ENCODE results near the gene CITED4. TPM values are rescaled to one million over a fixed set of nuclear protein-coding genes. Genes with fewer than 3 reads are reported as not detected.

CITED4 gene
- total RNA-seq, 1 donor from 2014 or later = 26.0 TPM

GRCh38 chr1:40847023-40847745 is 15.0 kb downstream of the CITED4 start:
- DNase-seq (ENCODE audit: extremely low spot score, unreplicated experiment) = no peak
- Mint-ChIP-seq H3K36me3 (ENCODE audit: unreplicated experiment) (peaks cover 3% of the 10 kb centered on the region), H3K4me1 (ENCODE audit: unreplicated experiment) (peaks cover 3% of the 10 kb centered on the region)

GRCh38 chr1:40845895-40846294 is 16.3 kb downstream of the CITED4 start:
- no peak for DNase-seq (ENCODE audit: extremely low spot score, unreplicated experiment)
- H3K4me3 Mint-ChIP-seq (ENCODE audit: unreplicated experiment) = no peak overlapping the region
- peaks cover 3% of the 10 kb centered on the region for H3K36me3 Mint-ChIP-seq (ENCODE audit: unreplicated experiment)
- no peaks in the 10 kb centered on the region for H3K27me3 Mint-ChIP-seq (ENCODE audit: unreplicated experiment)
- H3K9me3 Mint-ChIP-seq (ENCODE audit: unreplicated experiment) = peaks cover 6% of the 10 kb centered on the region
- H3K4me1 Mint-ChIP-seq (ENCODE audit: unreplicated experiment) = peaks cover 3% of the 10 kb centered on the region
- no peak overlapping the region for H3K27ac Mint-ChIP-seq (ENCODE audit: unreplicated experiment)
- no peak for TF ChIP-seq CTCF (IDR thresholded peaks at IDR 0.05)

More at GRCh38 chr1:40847023-40847745, 15.0 kb downstream of the CITED4 start:
- H3K4me3 Mint-ChIP-seq (ENCODE audit: unreplicated experiment) = no peak overlapping the region
- no peak for TF ChIP-seq CTCF (IDR thresholded peaks at IDR 0.05)
- H3K27me3 Mint-ChIP-seq (ENCODE audit: unreplicated experiment) = no peaks in the 10 kb centered on the region
- peaks cover 6% of the 10 kb centered on the region for H3K9me3 Mint-ChIP-seq (ENCODE audit: unreplicated experiment)
- no peak overlapping the region for H3K27ac Mint-ChIP-seq (ENCODE audit: unreplicated experiment)

DNA sequence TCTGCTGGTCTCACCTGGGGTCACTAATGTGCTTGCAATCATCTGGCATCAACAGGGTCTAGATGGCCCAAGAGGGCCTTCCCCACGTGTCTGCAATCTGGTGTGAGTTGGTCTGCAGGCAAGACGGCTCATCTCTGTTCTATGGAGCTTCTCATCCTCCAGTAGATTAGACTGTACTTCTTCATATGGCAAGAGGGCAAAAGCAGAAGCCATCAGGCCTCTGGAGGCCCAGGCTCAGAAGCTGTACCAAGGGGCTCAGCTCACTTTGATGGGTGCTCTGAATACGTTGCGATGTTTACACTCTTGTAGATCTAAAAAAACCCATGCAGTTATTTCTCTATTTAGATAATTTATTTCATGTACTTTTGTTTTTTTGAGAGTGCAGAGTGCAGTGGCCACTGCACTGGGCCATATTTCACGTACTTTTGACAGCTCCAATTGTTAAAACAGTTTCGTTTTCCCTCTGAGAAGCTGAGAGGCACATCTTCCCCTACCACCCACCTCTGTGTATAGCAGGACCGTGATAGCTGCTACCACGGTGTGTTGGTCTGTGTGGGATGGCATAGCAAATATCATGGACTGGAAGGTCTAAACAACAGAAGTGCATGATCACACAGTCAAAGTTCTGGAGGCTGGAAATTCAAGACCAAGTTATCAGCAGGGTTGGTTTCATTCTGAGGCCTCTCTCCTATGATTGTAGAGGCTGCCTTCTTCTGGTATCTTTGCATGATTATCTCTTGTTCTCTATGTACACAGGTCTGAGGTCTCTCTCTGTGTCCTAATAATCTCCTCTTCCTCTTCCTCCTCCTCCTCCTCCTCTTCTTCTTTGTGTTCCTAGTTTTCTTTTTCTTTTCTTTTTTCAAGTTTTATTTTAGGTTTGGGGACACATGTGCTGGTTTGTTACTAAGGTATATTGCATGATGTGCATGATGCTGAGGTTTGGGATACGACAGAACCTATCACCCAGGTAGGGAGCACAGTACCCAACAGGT is 17.0 kb downstream of the CITED4 start:
- no peak overlapping the region for H3K27ac Mint-ChIP-seq (ENCODE audit: unreplicated experiment)
- no peak for TF ChIP-seq CTCF (IDR thresholded peaks at IDR 0.05)
- H3K36me3 Mint-ChIP-seq (ENCODE audit: unreplicated experiment) = peaks cover 3% of the 10 kb centered on the region
- H3K4me3 Mint-ChIP-seq (ENCODE audit: unreplicated experiment) = no peak overlapping the region
- no peak for DNase-seq (ENCODE audit: extremely low spot score, unreplicated experiment)
- no peaks in the 10 kb centered on the region for H3K27me3 Mint-ChIP-seq (ENCODE audit: unreplicated experiment)
- H3K4me1 Mint-ChIP-seq (ENCODE audit: unreplicated experiment) = peaks cover 3% of the 10 kb centered on the region
- H3K9me3 Mint-ChIP-seq (ENCODE audit: unreplicated experiment) = peaks cover 6% of the 10 kb centered on the region

DNA sequence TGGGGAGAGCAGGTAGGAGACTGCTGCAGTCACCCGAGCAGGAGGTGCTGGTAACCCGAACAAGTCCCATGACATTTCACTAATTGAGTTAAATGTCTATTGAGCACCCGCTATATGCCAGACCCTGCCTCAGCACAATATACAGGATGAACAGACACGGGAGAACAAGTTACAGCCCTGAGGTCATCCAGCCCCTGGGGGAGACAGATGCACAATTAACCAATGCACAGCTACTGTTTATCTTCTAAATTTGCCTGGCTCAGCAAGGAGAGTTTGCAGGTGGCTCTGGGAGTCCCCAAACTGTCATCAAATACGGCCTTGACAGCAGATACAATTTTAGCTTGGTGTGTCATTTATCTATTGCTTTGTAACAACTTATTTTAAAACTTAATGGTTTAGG is 18.1 kb downstream of the CITED4 start:
- Mint-ChIP-seq H3K27ac (ENCODE audit: unreplicated experiment) (no peak overlapping the region), H3K36me3 (ENCODE audit: unreplicated experiment) (peaks cover 3% of the 10 kb centered on the region), H3K4me3 (ENCODE audit: unreplicated experiment) (no peak overlapping the region), H3K27me3 (ENCODE audit: unreplicated experiment) (no peaks in the 10 kb centered on the region), H3K9me3 (ENCODE audit: unreplicated experiment) (peaks cover 6% of the 10 kb centered on the region), H3K4me1 (ENCODE audit: unreplicated experiment) (peaks cover 1% of the 10 kb centered on the region)
- no peak for TF ChIP-seq CTCF (IDR thresholded peaks at IDR 0.05)
- DNase-seq (ENCODE audit: extremely low spot score, unreplicated experiment) = no peak

- TF ChIP-seq CTCF (IDR thresholded peaks at IDR 0.05) = no peak
- H3K27ac Mint-ChIP-seq (ENCODE audit: unreplicated experiment) = no peak overlapping the region
- H3K9me3 Mint-ChIP-seq (ENCODE audit: unreplicated experiment) = peaks cover 6% of the 10 kb centered on the region
- peaks cover 3% of the 10 kb centered on the region for H3K36me3 Mint-ChIP-seq (ENCODE audit: unreplicated experiment)
- no peak for DNase-seq (ENCODE audit: extremely low spot score, unreplicated experiment)
- no peak overlapping the region for H3K4me3 Mint-ChIP-seq (ENCODE audit: unreplicated experiment)
- no peaks in the 10 kb centered on the region for H3K4me1 Mint-ChIP-seq (ENCODE audit: unreplicated experiment)
- H3K27me3 Mint-ChIP-seq (ENCODE audit: unreplicated experiment) = no peaks in the 10 kb centered on the region
These were observed 19.5 kb downstream of the CITED4 start for GRCh38 chr1:40842691-40843090.

Measured in osteocyte (in vitro differentiated cells).